Neural progenitor cell (in vitro differentiated cells): ENCODE results near the gene CD300C.

Experiments used
- EZH2 ChIP-seq: fragments of 200-600 bp; sonication (generic); IDR thresholded peaks from 2 replicates; pipeline ENCODE4 v1.6.1; 2017; ENCODE audit warnings: antibody characterized with exemption, mild to moderate bottlenecking, moderate library complexity
- EZH2phosphoT487 ChIP-seq: fragments of 200-600 bp; sonication (generic); IDR thresholded peaks from 2 replicates; pipeline ENCODE4 v1.6.1; 2017; ENCODE audit warnings: antibody characterized with exemption
- TF ChIP-seq, protein P1 (sequence below): fragments of 200-600 bp; sonication (generic); IDR thresholded peaks from 2 replicates; pipeline ENCODE4 v1.5.1; 2017; ENCODE audit warnings: antibody characterized with exemption, mild to moderate bottlenecking

DNA sequence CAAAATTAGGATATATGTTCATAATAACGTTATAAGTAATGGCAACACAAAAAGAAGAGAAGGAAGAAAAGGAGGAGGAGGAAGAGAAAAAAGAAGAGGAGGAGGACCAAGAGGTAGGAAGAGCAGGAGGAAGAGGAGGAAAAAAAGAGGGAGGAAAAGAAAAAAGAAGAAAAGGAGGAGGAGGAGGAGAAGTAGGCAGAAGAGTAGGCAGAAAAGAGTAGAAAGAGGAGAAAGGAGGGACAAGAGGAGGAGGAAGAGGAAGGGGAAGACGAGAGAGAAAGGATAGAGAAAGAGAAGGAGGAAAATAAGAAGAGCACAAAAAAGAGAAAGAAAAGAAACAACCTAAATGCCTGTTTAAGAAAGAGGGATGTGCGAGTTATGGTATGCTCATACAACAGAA lies 9.0 kb downstream of the CD300C start:
- TF ChIP-seq, protein P1, sequence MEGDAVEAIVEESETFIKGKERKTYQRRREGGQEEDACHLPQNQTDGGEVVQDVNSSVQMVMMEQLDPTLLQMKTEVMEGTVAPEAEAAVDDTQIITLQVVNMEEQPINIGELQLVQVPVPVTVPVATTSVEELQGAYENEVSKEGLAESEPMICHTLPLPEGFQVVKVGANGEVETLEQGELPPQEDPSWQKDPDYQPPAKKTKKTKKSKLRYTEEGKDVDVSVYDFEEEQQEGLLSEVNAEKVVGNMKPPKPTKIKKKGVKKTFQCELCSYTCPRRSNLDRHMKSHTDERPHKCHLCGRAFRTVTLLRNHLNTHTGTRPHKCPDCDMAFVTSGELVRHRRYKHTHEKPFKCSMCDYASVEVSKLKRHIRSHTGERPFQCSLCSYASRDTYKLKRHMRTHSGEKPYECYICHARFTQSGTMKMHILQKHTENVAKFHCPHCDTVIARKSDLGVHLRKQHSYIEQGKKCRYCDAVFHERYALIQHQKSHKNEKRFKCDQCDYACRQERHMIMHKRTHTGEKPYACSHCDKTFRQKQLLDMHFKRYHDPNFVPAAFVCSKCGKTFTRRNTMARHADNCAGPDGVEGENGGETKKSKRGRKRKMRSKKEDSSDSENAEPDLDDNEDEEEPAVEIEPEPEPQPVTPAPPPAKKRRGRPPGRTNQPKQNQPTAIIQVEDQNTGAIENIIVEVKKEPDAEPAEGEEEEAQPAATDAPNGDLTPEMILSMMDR = no peak
- TF ChIP-seq EZH2 = no peak
- TF ChIP-seq EZH2phosphoT487 = no peak
